ENCODE data around the gene NRXN2. TPM values are rescaled to one million over a fixed set of nuclear protein-coding genes. Genes with fewer than 3 reads are reported as not detected.

NRXN2 gene
- polyA plus RNA-seq, 4 donors: 0.45 to 8.9 (median 2.7) TPM

- peaks cover 0 to 81% (median 0%) of the 10 kb centered on the region in 3 donors for H3K27me3 ChIP-seq (ENCODE audit: control insufficient read depth in 3 of 3, insufficient read depth in 3 of 3, low read length in 3 of 3)
- DNase-seq (peak; percentile 31 to 53), FAIRE-seq (no peak)
- H3K4me3 ChIP-seq (ENCODE audit: low read depth in 1 of 3, low read length in 3 of 3): peak overlapping the region; percentile 32 to 64 (median 42)
- H3K9me3 ChIP-seq (ENCODE audit: control insufficient read depth in 2 of 2, insufficient read depth in 1 of 2, low read depth in 1 of 2, low read length in 1 of 2): no peaks in the 10 kb centered on the region
- WGBS, 3 donors: 0 to 2% (median 1%) methylated on average over 22 to 58 of the region's 58 CpGs
- H3K4me1 ChIP-seq (ENCODE audit: control insufficient read depth in 3 of 3, insufficient read depth in 2 of 3, low read depth in 1 of 3, low read length in 2 of 3): peaks cover 0 to 34% (median 0%) of the 10 kb centered on the region in 3 donors
- peak overlapping the region in 1 of 3 donors; percentile 73 for H3K27ac ChIP-seq (ENCODE audit: low read depth in 1 of 3, low read length in 2 of 3)
- peaks cover 0 to 3% (median 0%) of the 10 kb centered on the region in 3 donors for H3K36me3 ChIP-seq (ENCODE audit: control insufficient read depth in 3 of 3, insufficient read depth in 2 of 3, low read depth in 1 of 3, low read length in 3 of 3)
Measured at GRCh38 chr11:64742889-64743590, 20.0 kb upstream of the NRXN2 start.

GRCh38 chr11:64742087-64742888 is 19.3 kb upstream of the NRXN2 start:
- no peak overlapping the region for H3K27ac ChIP-seq (ENCODE audit: low read depth in 1 of 3, low read length in 2 of 3)
- no peak for FAIRE-seq
- H3K9me3 ChIP-seq (ENCODE audit: control insufficient read depth in 2 of 2, insufficient read depth in 1 of 2, low read depth in 1 of 2, low read length in 1 of 2): no peaks in the 10 kb centered on the region
- H3K36me3 ChIP-seq (ENCODE audit: control insufficient read depth in 3 of 3, insufficient read depth in 2 of 3, low read depth in 1 of 3, low read length in 3 of 3): peaks cover 0 to 3% (median 0%) of the 10 kb centered on the region in 3 donors
- WGBS, 3 donors: 3 to 8% (median 7%) methylated on average over 50 to 54 of the region's 54 CpGs
- H3K27me3 ChIP-seq (ENCODE audit: control insufficient read depth in 3 of 3, insufficient read depth in 3 of 3, low read length in 3 of 3): peaks cover 0 to 77% (median 0%) of the 10 kb centered on the region in 3 donors
- H3K4me1 ChIP-seq (ENCODE audit: control insufficient read depth in 3 of 3, insufficient read depth in 2 of 3, low read depth in 1 of 3, low read length in 2 of 3): peaks cover 0 to 34% (median 0%) of the 10 kb centered on the region in 3 donors
- peak overlapping the region; percentile 32 to 64 (median 42) for H3K4me3 ChIP-seq (ENCODE audit: low read depth in 1 of 3, low read length in 3 of 3)
- peak; percentile 29 to 80 for DNase-seq

- no peak overlapping the region for H3K27ac ChIP-seq (ENCODE audit: low read depth in 1 of 3, low read length in 2 of 3)
- H3K4me3 ChIP-seq (ENCODE audit: low read depth in 1 of 3, low read length in 3 of 3): peak overlapping the region in 1 of 3 donors; percentile 32
- peaks cover 0 to 73% (median 0%) of the 10 kb centered on the region in 3 donors for H3K27me3 ChIP-seq (ENCODE audit: control insufficient read depth in 3 of 3, insufficient read depth in 3 of 3, low read length in 3 of 3)
- FAIRE-seq: no peak
- peaks cover 0 to 3% (median 0%) of the 10 kb centered on the region in 3 donors for H3K36me3 ChIP-seq (ENCODE audit: control insufficient read depth in 3 of 3, insufficient read depth in 2 of 3, low read depth in 1 of 3, low read length in 3 of 3)
- WGBS, 3 donors: 15 to 49% (median 35%) methylated on average over 23 to 24 of the region's 24 CpGs
- no peak for DNase-seq
- no peaks in the 10 kb centered on the region for H3K9me3 ChIP-seq (ENCODE audit: control insufficient read depth in 2 of 2, insufficient read depth in 1 of 2, low read depth in 1 of 2, low read length in 1 of 2)
- H3K4me1 ChIP-seq (ENCODE audit: control insufficient read depth in 3 of 3, insufficient read depth in 2 of 3, low read depth in 1 of 3, low read length in 2 of 3): peaks cover 0 to 34% (median 0%) of the 10 kb centered on the region in 3 donors
Measured at GRCh38 chr11:64741375-64742086, 18.5 kb upstream of the NRXN2 start.

GRCh38 chr11:64739871-64740270 is 16.9 kb upstream of the NRXN2 start:
- Histone ChIP-seq H3K36me3 (ENCODE audit: control insufficient read depth in 3 of 3, insufficient read depth in 2 of 3, low read depth in 1 of 3, low read length in 3 of 3) (peaks cover 0 to 3% (median 0%) of the 10 kb centered on the region in 3 donors), H3K4me1 (ENCODE audit: control insufficient read depth in 3 of 3, insufficient read depth in 2 of 3, low read depth in 1 of 3, low read length in 2 of 3) (peaks cover 0 to 26% (median 0%) of the 10 kb centered on the region in 3 donors), H3K27me3 (ENCODE audit: control insufficient read depth in 3 of 3, insufficient read depth in 3 of 3, low read length in 3 of 3) (peaks cover 0 to 68% (median 0%) of the 10 kb centered on the region in 3 donors), H3K27ac (ENCODE audit: low read depth in 1 of 3, low read length in 2 of 3) (no peak overlapping the region), H3K9me3 (ENCODE audit: control insufficient read depth in 2 of 2, insufficient read depth in 1 of 2, low read depth in 1 of 2, low read length in 1 of 2) (no peaks in the 10 kb centered on the region), H3K4me3 (ENCODE audit: low read depth in 1 of 3, low read length in 3 of 3) (no peak overlapping the region)
- DNase-seq (no peak), FAIRE-seq (no peak)
- WGBS, 3 donors: 74 to 92% (median 84%) methylated on average over 12 of the region's 12 CpGs

GRCh38 chr11:64736654-64737053 is 13.7 kb upstream of the NRXN2 start:
- no peak overlapping the region for H3K4me3 ChIP-seq (ENCODE audit: low read depth in 1 of 3, low read length in 3 of 3)
- H3K4me1 ChIP-seq (ENCODE audit: control insufficient read depth in 3 of 3, insufficient read depth in 2 of 3, low read depth in 1 of 3, low read length in 2 of 3): peaks cover 0 to 2% (median 0%) of the 10 kb centered on the region in 3 donors
- H3K27me3 ChIP-seq (ENCODE audit: control insufficient read depth in 3 of 3, insufficient read depth in 3 of 3, low read length in 3 of 3): peaks cover 0 to 44% (median 0%) of the 10 kb centered on the region in 3 donors
- WGBS, 3 donors: 81 to 91% (median 84%) methylated on average over 13 to 15 of the region's 15 CpGs
- FAIRE-seq: no peak
- H3K27ac ChIP-seq (ENCODE audit: low read depth in 1 of 3, low read length in 2 of 3): no peak overlapping the region
- no peak for DNase-seq
- H3K36me3 ChIP-seq (ENCODE audit: control insufficient read depth in 3 of 3, insufficient read depth in 2 of 3, low read depth in 1 of 3, low read length in 3 of 3): peaks cover 0 to 3% (median 0%) of the 10 kb centered on the region in 3 donors
- no peaks in the 10 kb centered on the region for H3K9me3 ChIP-seq (ENCODE audit: control insufficient read depth in 2 of 2, insufficient read depth in 1 of 2, low read depth in 1 of 2, low read length in 1 of 2)

GRCh38 chr11:64735725-64736259 is 12.8 kb upstream of the NRXN2 start:
- H3K9me3 ChIP-seq (ENCODE audit: control insufficient read depth in 2 of 2, insufficient read depth in 1 of 2, low read depth in 1 of 2, low read length in 1 of 2): no peaks in the 10 kb centered on the region
- H3K4me3 ChIP-seq (ENCODE audit: low read depth in 1 of 3, low read length in 3 of 3): no peak overlapping the region

GRCh38 chr11:64734811-64735724 is 12.1 kb upstream of the NRXN2 start:
- no peak overlapping the region for H3K27ac ChIP-seq (ENCODE audit: low read depth in 1 of 3, low read length in 2 of 3)
- no peak for DNase-seq
- WGBS, 3 donors: 73 to 78% (median 74%) methylated on average over 20 to 23 of the region's 23 CpGs
- H3K36me3 ChIP-seq (ENCODE audit: control insufficient read depth in 3 of 3, insufficient read depth in 2 of 3, low read depth in 1 of 3, low read length in 3 of 3): peaks cover 0 to 3% (median 0%) of the 10 kb centered on the region in 3 donors
- H3K27me3 ChIP-seq (ENCODE audit: control insufficient read depth in 3 of 3, insufficient read depth in 3 of 3, low read length in 3 of 3): peaks cover 0 to 36% (median 0%) of the 10 kb centered on the region in 3 donors
- H3K4me1 ChIP-seq (ENCODE audit: control insufficient read depth in 3 of 3, insufficient read depth in 2 of 3, low read depth in 1 of 3, low read length in 2 of 3): peaks cover 0 to under 1% (median 0%) of the 10 kb centered on the region in 3 donors
- H3K4me3 ChIP-seq (ENCODE audit: low read depth in 1 of 3, low read length in 3 of 3): no peak overlapping the region
- FAIRE-seq: no peak
- H3K9me3 ChIP-seq (ENCODE audit: control insufficient read depth in 2 of 2, insufficient read depth in 1 of 2, low read depth in 1 of 2, low read length in 1 of 2): no peaks in the 10 kb centered on the region

More at GRCh38 chr11:64735725-64736259, 12.8 kb upstream of the NRXN2 start:
- H3K27me3 ChIP-seq (ENCODE audit: control insufficient read depth in 3 of 3, insufficient read depth in 3 of 3, low read length in 3 of 3): peaks cover 0 to 36% (median 0%) of the 10 kb centered on the region in 3 donors
- FAIRE-seq: no peak
- peaks cover 0 to 3% (median 0%) of the 10 kb centered on the region in 3 donors for H3K36me3 ChIP-seq (ENCODE audit: control insufficient read depth in 3 of 3, insufficient read depth in 2 of 3, low read depth in 1 of 3, low read length in 3 of 3)
- no peak for DNase-seq
- no peaks in the 10 kb centered on the region for H3K4me1 ChIP-seq (ENCODE audit: control insufficient read depth in 3 of 3, insufficient read depth in 2 of 3, low read depth in 1 of 3, low read length in 2 of 3)
- 65 to 80% (median 79%) methylated on average over 9 of the region's 9 CpGs for whole genome bisulfite sequencing, 3 donors
- no peak overlapping the region for H3K27ac ChIP-seq (ENCODE audit: low read depth in 1 of 3, low read length in 2 of 3)
